HepG2 (cell line): Measurements from ENCODE around the gene NBR1. TPM values are rescaled to one million over a fixed set of nuclear protein-coding genes. Genes with fewer than 3 reads are reported as not detected.

Source experiments
- ARID2 ChIP-seq: sonication (generic); formaldehyde crosslinking; IDR thresholded peaks from 2 replicates; pipeline ENCODE4 v1.8.1; 2022; ENCODE audit warnings: mild to moderate bottlenecking, missing genetic modification reagents, borderline replicate concordance
- ATF7-NPFF ChIP-seq: sonication (generic); formaldehyde crosslinking; IDR thresholded peaks from 2 replicates; pipeline ENCODE4 v1.8.1; 2023; ENCODE audit warnings: mild to moderate bottlenecking, low read depth, missing genetic modification reagents, moderate library complexity
- GZF1 ChIP-seq: sonication (generic); formaldehyde crosslinking; IDR thresholded peaks from 2 replicates; pipeline ENCODE4 v1.5.1; 2020; ENCODE audit warnings: mild to moderate bottlenecking, missing genetic modification reagents
- KLF16 ChIP-seq, 2 experiments: sonication (generic) in 1 of 2; formaldehyde crosslinking in 1 of 2; IDR thresholded peaks; 2 replicates each; pipeline versions ENCODE4 v1.6.1 to v1.8.0; 2016 to 2023; ENCODE audit warnings: missing genetic modification reagents in 2 of 2, missing compliant biosample characterization in 1 of 2
- SMC3 ChIP-seq: IDR thresholded peaks from 2 replicates; pipeline ENCODE4 v1.6.1; 2011; ENCODE audit warnings: low read length, improper control_type of control experiment
- SSRP1 ChIP-seq: IDR thresholded peaks from 2 replicates; pipeline ENCODE4 v1.6.1; 2016; ENCODE audit warnings: control low read depth
- TEAD3 ChIP-seq: optimal IDR thresholded peaks from 2 replicates; pipeline ENCODE3; 2016; ENCODE audit warnings: borderline replicate concordance
- THAP9 ChIP-seq: sonication (generic); formaldehyde crosslinking; IDR thresholded peaks from 2 replicates; pipeline ENCODE4; 2020; ENCODE audit warnings: missing genetic modification reagents, mild to moderate bottlenecking, borderline replicate concordance
- THYN1 ChIP-seq: sonication (generic); formaldehyde crosslinking; IDR thresholded peaks from 2 replicates; pipeline ENCODE4 v1.8.1; 2023; ENCODE audit warnings: low read depth, mild to moderate bottlenecking, moderate library complexity, missing genetic modification reagents, borderline replicate concordance
- TOPORS ChIP-seq: sonication (generic); formaldehyde crosslinking; IDR thresholded peaks from 2 replicates; pipeline ENCODE4 v1.8.0; 2023; ENCODE audit warnings: mild to moderate bottlenecking, missing genetic modification reagents
- ZMYM2 ChIP-seq: sonication (generic); formaldehyde crosslinking; IDR thresholded peaks from 2 replicates; pipeline ENCODE4 v1.8.0; 2022; ENCODE audit warnings: mild to moderate bottlenecking, missing genetic modification reagents
- ZNF567 ChIP-seq: sonication (generic); formaldehyde crosslinking; IDR thresholded peaks from 2 replicates; pipeline ENCODE4 v1.8.1; 2023; ENCODE audit warnings: mild to moderate bottlenecking, missing genetic modification reagents, borderline replicate concordance
- ZNF691 ChIP-seq: sonication (generic); formaldehyde crosslinking; IDR thresholded peaks from 2 replicates; pipeline ENCODE4 v1.4.0; 2020; ENCODE audit warnings: missing genetic modification reagents, low read depth, mild to moderate bottlenecking, borderline replicate concordance
- polyA plus RNA-seq, 8 experiments: library from polyadenylated mRNA; depleted of rRNA in 3 of 8; stranded (reverse) in 7 of 8; unstranded in 1 of 8; fragments of >200 nt; fragmentation: Illumina TruSeq in 4 of 8; extraction: Trizol in 4 of 8; gene quantifications; 2 replicates each; pipeline versions ENCODE4 v1.2.1 to v1.2.3, GENCODE V29; 2011 to 2016; ENCODE audit warnings: low read depth in 4 of 8, missing spikeins in 1 of 8, mixed read lengths in 1 of 8; ENCODE audit not compliant: insufficient read depth in 1 of 8
- total RNA-seq, 5 experiments: library from RNA; depleted of rRNA; stranded (reverse); fragments of >200 nt; fragmentation: Illumina TruSeq; extraction: Trizol; gene quantifications; 2 replicates each; pipeline ENCODE4 v1.2.3, GENCODE V29; 2016; ENCODE audit warnings: low read depth in 1 of 5
- TF ChIP-seq, protein P1 (sequence below): sonication (generic); formaldehyde crosslinking; IDR thresholded peaks from 2 replicates; pipeline ENCODE4 v1.4.0; 2020; ENCODE audit warnings: missing genetic modification reagents
- TF ChIP-seq, protein P2 (sequence below): sonication (generic); formaldehyde crosslinking; IDR thresholded peaks from 2 replicates; pipeline ENCODE4 v1.4.0; 2020; ENCODE audit warnings: missing genetic modification reagents
- TF ChIP-seq, protein P3 (sequence below): sonication (generic); formaldehyde crosslinking; IDR thresholded peaks from 2 replicates; pipeline ENCODE4 v1.5.0; 2020; ENCODE audit warnings: missing genetic modification reagents
- TF ChIP-seq, protein P4 (sequence below): sonication (generic); formaldehyde crosslinking; IDR thresholded peaks from 2 replicates; pipeline ENCODE4 v1.9.0; 2022; ENCODE audit warnings: low read depth, missing genetic modification reagents
- TF ChIP-seq, protein P5 (sequence below): sonication (generic); formaldehyde crosslinking; IDR thresholded peaks from 2 replicates; pipeline ENCODE4 v1.5.0; 2020; ENCODE audit warnings: mild to moderate bottlenecking, missing genetic modification reagents, moderate library complexity

The NBR1 gene
- total and polyA plus RNA-seq, 2 of the 13 experiments (the other 11 are each of a cell fraction or from before 2014, with no cell fraction given): 51.7 to 121 TPM

DNA sequence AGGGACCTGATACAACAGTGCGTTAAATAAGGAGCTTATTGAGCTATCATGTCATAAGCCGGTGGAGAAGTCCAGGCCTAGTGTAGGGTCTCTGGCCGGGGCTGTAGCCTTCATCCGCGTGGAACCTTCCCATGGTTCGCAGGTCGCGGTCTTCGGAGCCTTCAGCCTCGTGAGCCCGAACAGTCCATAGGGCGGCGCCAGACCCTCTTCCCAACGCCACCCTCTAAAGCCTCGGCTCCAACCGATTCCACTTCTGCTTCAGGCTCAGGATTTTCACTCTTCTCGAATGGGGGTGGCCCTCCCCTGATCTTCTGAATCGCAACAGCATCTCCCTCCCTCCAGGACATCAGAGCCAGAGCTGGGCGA is 35.6 kb upstream of the NBR1 start (continued):
- TF ChIP-seq GZF1 (CRISPR knock-in tag): no peak
- no peak for TF ChIP-seq ATF7-NPFF
- TF ChIP-seq THYN1 (CRISPR knock-in tag): no peak
- no peak for TF ChIP-seq ZMYM2 (CRISPR knock-in tag)
- TF ChIP-seq ARID2 (CRISPR knock-in tag): no peak
- TF ChIP-seq TEAD3 (CRISPR knock-in tag): no peak
- 0 out of 2 replicates have a peak, but pooled peaks have one; percentile 5 for TF ChIP-seq ZNF691 (CRISPR knock-in tag)
- TF ChIP-seq TOPORS (CRISPR knock-in tag): no peak
- TF ChIP-seq, protein P1, sequence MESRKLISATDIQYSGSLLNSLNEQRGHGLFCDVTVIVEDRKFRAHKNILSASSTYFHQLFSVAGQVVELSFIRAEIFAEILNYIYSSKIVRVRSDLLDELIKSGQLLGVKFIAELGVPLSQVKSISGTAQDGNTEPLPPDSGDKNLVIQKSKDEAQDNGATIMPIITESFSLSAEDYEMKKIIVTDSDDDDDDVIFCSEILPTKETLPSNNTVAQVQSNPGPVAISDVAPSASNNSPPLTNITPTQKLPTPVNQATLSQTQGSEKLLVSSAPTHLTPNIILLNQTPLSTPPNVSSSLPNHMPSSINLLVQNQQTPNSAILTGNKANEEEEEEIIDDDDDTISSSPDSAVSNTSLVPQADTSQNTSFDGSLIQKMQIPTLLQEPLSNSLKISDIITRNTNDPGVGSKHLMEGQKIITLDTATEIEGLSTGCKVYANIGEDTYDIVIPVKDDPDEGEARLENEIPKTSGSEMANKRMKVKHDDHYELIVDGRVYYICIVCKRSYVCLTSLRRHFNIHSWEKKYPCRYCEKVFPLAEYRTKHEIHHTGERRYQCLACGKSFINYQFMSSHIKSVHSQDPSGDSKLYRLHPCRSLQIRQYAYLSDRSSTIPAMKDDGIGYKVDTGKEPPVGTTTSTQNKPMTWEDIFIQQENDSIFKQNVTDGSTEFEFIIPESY (CRISPR knock-in tag): peak; percentile 87
- TF ChIP-seq, protein P2, sequence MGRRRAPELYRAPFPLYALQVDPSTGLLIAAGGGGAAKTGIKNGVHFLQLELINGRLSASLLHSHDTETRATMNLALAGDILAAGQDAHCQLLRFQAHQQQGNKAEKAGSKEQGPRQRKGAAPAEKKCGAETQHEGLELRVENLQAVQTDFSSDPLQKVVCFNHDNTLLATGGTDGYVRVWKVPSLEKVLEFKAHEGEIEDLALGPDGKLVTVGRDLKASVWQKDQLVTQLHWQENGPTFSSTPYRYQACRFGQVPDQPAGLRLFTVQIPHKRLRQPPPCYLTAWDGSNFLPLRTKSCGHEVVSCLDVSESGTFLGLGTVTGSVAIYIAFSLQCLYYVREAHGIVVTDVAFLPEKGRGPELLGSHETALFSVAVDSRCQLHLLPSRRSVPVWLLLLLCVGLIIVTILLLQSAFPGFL (CRISPR knock-in tag): no peak
- no peak for TF ChIP-seq THAP9
- TF ChIP-seq, protein P3, sequence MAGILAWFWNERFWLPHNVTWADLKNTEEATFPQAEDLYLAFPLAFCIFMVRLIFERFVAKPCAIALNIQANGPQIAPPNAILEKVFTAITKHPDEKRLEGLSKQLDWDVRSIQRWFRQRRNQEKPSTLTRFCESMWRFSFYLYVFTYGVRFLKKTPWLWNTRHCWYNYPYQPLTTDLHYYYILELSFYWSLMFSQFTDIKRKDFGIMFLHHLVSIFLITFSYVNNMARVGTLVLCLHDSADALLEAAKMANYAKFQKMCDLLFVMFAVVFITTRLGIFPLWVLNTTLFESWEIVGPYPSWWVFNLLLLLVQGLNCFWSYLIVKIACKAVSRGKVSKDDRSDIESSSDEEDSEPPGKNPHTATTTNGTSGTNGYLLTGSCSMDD (CRISPR knock-in tag): no peak
- no peak for TF ChIP-seq ZNF567 (CRISPR knock-in tag)
- TF ChIP-seq SMC3: no peak
- TF ChIP-seq SSRP1 (CRISPR knock-in tag): 0 out of 2 replicates have a peak, but pooled peaks have one; percentile 7
- TF ChIP-seq, protein P4, sequence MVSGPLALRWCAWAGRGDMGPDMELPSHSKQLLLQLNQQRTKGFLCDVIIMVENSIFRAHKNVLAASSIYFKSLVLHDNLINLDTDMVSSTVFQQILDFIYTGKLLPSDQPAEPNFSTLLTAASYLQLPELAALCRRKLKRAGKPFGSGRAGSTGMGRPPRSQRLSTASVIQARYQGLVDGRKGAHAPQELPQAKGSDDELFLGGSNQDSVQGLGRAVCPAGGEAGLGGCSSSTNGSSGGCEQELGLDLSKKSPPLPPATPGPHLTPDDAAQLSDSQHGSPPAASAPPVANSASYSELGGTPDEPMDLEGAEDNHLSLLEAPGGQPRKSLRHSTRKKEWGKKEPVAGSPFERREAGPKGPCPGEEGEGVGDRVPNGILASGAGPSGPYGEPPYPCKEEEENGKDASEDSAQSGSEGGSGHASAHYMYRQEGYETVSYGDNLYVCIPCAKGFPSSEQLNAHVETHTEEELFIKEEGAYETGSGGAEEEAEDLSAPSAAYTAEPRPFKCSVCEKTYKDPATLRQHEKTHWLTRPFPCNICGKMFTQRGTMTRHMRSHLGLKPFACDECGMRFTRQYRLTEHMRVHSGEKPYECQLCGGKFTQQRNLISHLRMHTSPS (CRISPR knock-in tag): no peak
- TF ChIP-seq, protein P5, sequence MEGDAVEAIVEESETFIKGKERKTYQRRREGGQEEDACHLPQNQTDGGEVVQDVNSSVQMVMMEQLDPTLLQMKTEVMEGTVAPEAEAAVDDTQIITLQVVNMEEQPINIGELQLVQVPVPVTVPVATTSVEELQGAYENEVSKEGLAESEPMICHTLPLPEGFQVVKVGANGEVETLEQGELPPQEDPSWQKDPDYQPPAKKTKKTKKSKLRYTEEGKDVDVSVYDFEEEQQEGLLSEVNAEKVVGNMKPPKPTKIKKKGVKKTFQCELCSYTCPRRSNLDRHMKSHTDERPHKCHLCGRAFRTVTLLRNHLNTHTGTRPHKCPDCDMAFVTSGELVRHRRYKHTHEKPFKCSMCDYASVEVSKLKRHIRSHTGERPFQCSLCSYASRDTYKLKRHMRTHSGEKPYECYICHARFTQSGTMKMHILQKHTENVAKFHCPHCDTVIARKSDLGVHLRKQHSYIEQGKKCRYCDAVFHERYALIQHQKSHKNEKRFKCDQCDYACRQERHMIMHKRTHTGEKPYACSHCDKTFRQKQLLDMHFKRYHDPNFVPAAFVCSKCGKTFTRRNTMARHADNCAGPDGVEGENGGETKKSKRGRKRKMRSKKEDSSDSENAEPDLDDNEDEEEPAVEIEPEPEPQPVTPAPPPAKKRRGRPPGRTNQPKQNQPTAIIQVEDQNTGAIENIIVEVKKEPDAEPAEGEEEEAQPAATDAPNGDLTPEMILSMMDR (CRISPR knock-in tag): 0 out of 2 replicates have a peak, but pooled peaks have one; percentile 4
- no peak for TF ChIP-seq KLF16 (CRISPR knock-in tag; IDR thresholded peaks at IDR 0.05)
